ENCODE measurements around the gene CTRB1. TPM values are rescaled to one million over a fixed set of nuclear protein-coding genes. Genes with fewer than 3 reads are reported as not detected.

CTRB1 gene
- total and polyA plus RNA-seq, 2 of the 13 experiments (the other 11 are each of a cell fraction or from before 2014, with no cell fraction given) = not detected

GRCh38 chr16:75251280-75252048 lies 32.7 kb downstream of the CTRB1 start, which contains the start of gene BCAR1 (continued):
- peak; percentile 25; the same call in 1 of the 2 replicates for TF ChIP-seq HOMEZ (CRISPR knock-in tag; IDR thresholded peaks at IDR 0.05; ENCODE audit: low read depth)
- TF ChIP-seq ZNF562 (CRISPR knock-in tag; IDR thresholded peaks at IDR 0.05; ENCODE audit: borderline replicate concordance) = no peak
- no peak; the same call in 1 of the 2 replicates for TF ChIP-seq ZNF451 (CRISPR knock-in tag; IDR thresholded peaks at IDR 0.05)
- peak; percentile 18; the same call in 1 of the 2 replicates for TF ChIP-seq STAG1 (CRISPR knock-in tag; IDR thresholded peaks at IDR 0.05)
- no peak for TF ChIP-seq ZNF546 (CRISPR knock-in tag; conservative IDR thresholded peaks at IDR 0.05)
- TF ChIP-seq PBX3 (CRISPR knock-in tag; IDR thresholded peaks at IDR 0.05; ENCODE audit: borderline replicate concordance) = 0 out of 2 replicates have a peak, but pooled peaks have one; percentile 20
- TF ChIP-seq ZNF329 (CRISPR knock-in tag; IDR thresholded peaks at IDR 0.05; ENCODE audit: low read depth) = 0 out of 2 replicates have a peak, but pooled peaks have one; percentile 50
- TF ChIP-seq ZNF256 (CRISPR knock-in tag; conservative IDR thresholded peaks at IDR 0.05) = no peak
- TF ChIP-seq EHMT2 (IDR thresholded peaks at IDR 0.05; ENCODE audit: borderline replicate concordance, low read depth, low read length) = no peak
- no peak for TF ChIP-seq CREM (IDR thresholded peaks at IDR 0.05)
- TF ChIP-seq CREM (CRISPR knock-in tag; IDR thresholded peaks at IDR 0.05) = no peak
- no peak for TF ChIP-seq ZNF678 (CRISPR knock-in tag; IDR thresholded peaks at IDR 0.05)
- no peak for TF ChIP-seq BORCS8-MEF2B (CRISPR knock-in tag; IDR thresholded peaks at IDR 0.05)
- no peak for TF ChIP-seq TIGD3 (CRISPR knock-in tag; IDR thresholded peaks at IDR 0.05; ENCODE audit: borderline replicate concordance)
- no peak for TF ChIP-seq ELK4 (CRISPR knock-in tag; IDR thresholded peaks at IDR 0.05; ENCODE audit: borderline replicate concordance)
- TF ChIP-seq ZC3H13 (CRISPR knock-in tag; IDR thresholded peaks at IDR 0.05) = peak; percentile 67; the same call in 1 of the 2 replicates
- TF ChIP-seq ZNF710 (CRISPR knock-in tag; IDR thresholded peaks at IDR 0.05; ENCODE audit: borderline replicate concordance) = no peak
- TF ChIP-seq GABPA (IDR thresholded peaks at IDR 0.05; ENCODE audit: low read depth, low read length) = no peak
- TF ChIP-seq GABPA (CRISPR knock-in tag; IDR thresholded peaks at IDR 0.05; ENCODE audit: low read depth) = no peak
